ENCODE results near the gene MCEE. TPM values are rescaled to one million over a fixed set of nuclear protein-coding genes. Genes with fewer than 3 reads are reported as not detected.

MCEE gene
- polyA plus RNA-seq, 1 donor from 2014 or later = 25.9 TPM

- Histone ChIP-seq H3K27ac (ENCODE audit: low read length) (no peak overlapping the region), H3K4me2 (ENCODE audit: low read length) (no peak overlapping the region), H3F3A (ENCODE audit: insufficient read depth, low read length, poor library complexity, severe bottlenecking) (no peaks in the 10 kb centered on the region), H3K36me3 (ENCODE audit: insufficient read depth, low read length) (no peaks in the 10 kb centered on the region), H3K9me3 (ENCODE audit: low read length) (no peaks in the 10 kb centered on the region), H3K27me3 (ENCODE audit: insufficient read depth, low read depth, low read length) (no peaks in the 10 kb centered on the region), H3K4me3 (ENCODE audit: low read length) (no peak overlapping the region), H4K20me1 (ENCODE audit: insufficient read depth) (no peaks in the 10 kb centered on the region), H3K79me2 (replicated peaks; ENCODE audit: insufficient read depth, low read length) (no peaks in the 10 kb centered on the region), H2AFZ (ENCODE audit: low read depth, low read length) (no peak overlapping the region), H3K9ac (ENCODE audit: low read length) (no peak overlapping the region), H3K9me2 (ENCODE audit: insufficient read depth, low read length) (no peaks in the 10 kb centered on the region)
- no peak for TF ChIP-seq MXI1 (conservative IDR thresholded peaks at IDR 0.05; ENCODE audit: poor library complexity, severe bottlenecking)
- TF ChIP-seq POLR2AphosphoS5 (IDR thresholded peaks at IDR 0.05) = no peak
- no peak for TF ChIP-seq REST (IDR thresholded peaks at IDR 0.05; ENCODE audit: borderline replicate concordance)
- TF ChIP-seq RAD21 (conservative IDR thresholded peaks at IDR 0.05) = no peak
- TF ChIP-seq TAF1 (IDR thresholded peaks at IDR 0.05; ENCODE audit: low read depth) = no peak
- no peak for TF ChIP-seq EZH2 (IDR thresholded peaks at IDR 0.05; ENCODE audit: borderline replicate concordance, insufficient read depth, low read length, poor library complexity, severe bottlenecking)
- no peak for TF ChIP-seq CTCF (IDR thresholded peaks at IDR 0.05; ENCODE audit: poor library complexity, severe bottlenecking)
- TF ChIP-seq EP300 (conservative IDR thresholded peaks at IDR 0.05; ENCODE audit: poor library complexity, severe bottlenecking) = no peak
- no peak for TF ChIP-seq SMC3 (conservative IDR thresholded peaks at IDR 0.05; ENCODE audit: poor library complexity)
Measured at GRCh38 chr2:71120195-71120594, 9.8 kb downstream of the MCEE start.

GRCh38 chr2:71117063-71117462, 13.0 kb downstream of the MCEE start:
- H4K20me1 ChIP-seq (ENCODE audit: insufficient read depth) = no peaks in the 10 kb centered on the region
- H3K27ac ChIP-seq (ENCODE audit: low read length) = no peak overlapping the region
- TF ChIP-seq REST (IDR thresholded peaks at IDR 0.05; ENCODE audit: borderline replicate concordance) (no peak), POLR2AphosphoS5 (IDR thresholded peaks at IDR 0.05) (no peak), MXI1 (conservative IDR thresholded peaks at IDR 0.05; ENCODE audit: poor library complexity, severe bottlenecking) (no peak), TAF1 (IDR thresholded peaks at IDR 0.05; ENCODE audit: low read depth) (no peak), SMC3 (conservative IDR thresholded peaks at IDR 0.05; ENCODE audit: poor library complexity) (no peak), CTCF (IDR thresholded peaks at IDR 0.05; ENCODE audit: poor library complexity, severe bottlenecking) (no peak)
- H3K9ac ChIP-seq (ENCODE audit: low read length) = no peak overlapping the region
- no peaks in the 10 kb centered on the region for H3K9me3 ChIP-seq (ENCODE audit: low read length)
- H3K4me2 ChIP-seq (ENCODE audit: low read length) = no peak overlapping the region
- H3K36me3 ChIP-seq (ENCODE audit: insufficient read depth, low read length) = no peaks in the 10 kb centered on the region
- no peaks in the 10 kb centered on the region for H3K79me2 ChIP-seq (replicated peaks; ENCODE audit: insufficient read depth, low read length)
- H3K27me3 ChIP-seq (ENCODE audit: insufficient read depth, low read depth, low read length) = no peaks in the 10 kb centered on the region
- no peaks in the 10 kb centered on the region for H3F3A ChIP-seq (ENCODE audit: insufficient read depth, low read length, poor library complexity, severe bottlenecking)
- H3K4me3 ChIP-seq (ENCODE audit: low read length) = no peak overlapping the region
- H2AFZ ChIP-seq (ENCODE audit: low read depth, low read length) = no peak overlapping the region
- no peaks in the 10 kb centered on the region for H3K9me2 ChIP-seq (ENCODE audit: insufficient read depth, low read length)

Data from neural cell (in vitro differentiated cells).